Fibroblast of mammary gland (primary cell): ENCODE measurements around the gene MMS22L.

Experiments
- DNase-seq: peaks from one replicate; pipeline ENCODE4 v3.0.0-alpha.2; 2010; ENCODE audit warnings: low read depth
- H3K4me3 ChIP-seq: 2 replicates; pipeline ENCODE4 v1.5.1; 2011; ENCODE audit warnings: low read depth, mild to moderate bottlenecking, low read length, moderate library complexity; ENCODE audit not compliant: control insufficient read depth
- TF ChIP-seq, protein P1 (sequence below): conservative IDR thresholded peaks from 2 replicates; pipeline ENCODE4 v1.5.1; 2011; ENCODE audit warnings: low read depth, low read length, inconsistent platforms; ENCODE audit not compliant: control insufficient read depth, insufficient read depth

MMS22L gene

DNA sequence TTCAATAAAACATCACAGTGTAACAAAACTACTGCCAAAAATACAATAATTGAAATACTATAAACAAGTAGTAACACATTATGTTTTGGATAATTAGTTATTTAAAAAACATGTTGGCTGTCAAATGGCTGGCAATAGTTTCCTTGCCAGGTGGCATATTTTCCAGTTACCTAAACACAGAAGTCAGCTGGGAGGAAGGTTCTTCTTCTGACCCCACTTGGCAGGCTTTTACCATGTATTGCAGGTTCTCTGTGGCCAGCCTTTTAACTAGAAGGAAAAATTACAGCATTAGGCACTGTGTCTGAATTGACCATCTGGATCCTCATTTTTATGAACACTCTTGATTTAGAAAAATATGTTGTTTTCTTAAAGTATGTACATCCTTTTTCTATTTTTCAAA lies 131.4 kb downstream of the MMS22L start:
- no peak overlapping the region for H3K4me3 ChIP-seq
- no peak for DNase-seq
- TF ChIP-seq, protein P1, sequence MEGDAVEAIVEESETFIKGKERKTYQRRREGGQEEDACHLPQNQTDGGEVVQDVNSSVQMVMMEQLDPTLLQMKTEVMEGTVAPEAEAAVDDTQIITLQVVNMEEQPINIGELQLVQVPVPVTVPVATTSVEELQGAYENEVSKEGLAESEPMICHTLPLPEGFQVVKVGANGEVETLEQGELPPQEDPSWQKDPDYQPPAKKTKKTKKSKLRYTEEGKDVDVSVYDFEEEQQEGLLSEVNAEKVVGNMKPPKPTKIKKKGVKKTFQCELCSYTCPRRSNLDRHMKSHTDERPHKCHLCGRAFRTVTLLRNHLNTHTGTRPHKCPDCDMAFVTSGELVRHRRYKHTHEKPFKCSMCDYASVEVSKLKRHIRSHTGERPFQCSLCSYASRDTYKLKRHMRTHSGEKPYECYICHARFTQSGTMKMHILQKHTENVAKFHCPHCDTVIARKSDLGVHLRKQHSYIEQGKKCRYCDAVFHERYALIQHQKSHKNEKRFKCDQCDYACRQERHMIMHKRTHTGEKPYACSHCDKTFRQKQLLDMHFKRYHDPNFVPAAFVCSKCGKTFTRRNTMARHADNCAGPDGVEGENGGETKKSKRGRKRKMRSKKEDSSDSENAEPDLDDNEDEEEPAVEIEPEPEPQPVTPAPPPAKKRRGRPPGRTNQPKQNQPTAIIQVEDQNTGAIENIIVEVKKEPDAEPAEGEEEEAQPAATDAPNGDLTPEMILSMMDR = no peak

DNA sequence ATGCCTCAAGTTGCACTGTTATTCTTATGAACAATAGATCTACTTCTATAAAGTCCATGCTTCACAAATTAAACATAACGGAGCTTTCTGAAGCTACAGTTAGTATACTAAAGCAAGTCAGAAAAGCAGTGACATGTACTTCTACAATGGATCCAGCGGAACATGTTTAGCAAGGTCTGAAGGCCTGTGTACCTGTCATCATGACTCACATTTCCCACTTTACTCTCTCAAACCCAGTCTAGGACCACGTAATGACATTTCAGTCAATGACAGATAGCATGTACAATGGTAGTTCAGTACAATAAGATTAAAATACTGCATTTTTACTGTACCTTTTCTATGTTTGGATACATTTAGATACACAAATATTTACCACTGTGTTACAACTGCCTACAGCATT lies 132.1 kb downstream of the MMS22L start:
- TF ChIP-seq, protein P1 = no peak
- no peak for DNase-seq
- no peak overlapping the region for H3K4me3 ChIP-seq

DNA sequence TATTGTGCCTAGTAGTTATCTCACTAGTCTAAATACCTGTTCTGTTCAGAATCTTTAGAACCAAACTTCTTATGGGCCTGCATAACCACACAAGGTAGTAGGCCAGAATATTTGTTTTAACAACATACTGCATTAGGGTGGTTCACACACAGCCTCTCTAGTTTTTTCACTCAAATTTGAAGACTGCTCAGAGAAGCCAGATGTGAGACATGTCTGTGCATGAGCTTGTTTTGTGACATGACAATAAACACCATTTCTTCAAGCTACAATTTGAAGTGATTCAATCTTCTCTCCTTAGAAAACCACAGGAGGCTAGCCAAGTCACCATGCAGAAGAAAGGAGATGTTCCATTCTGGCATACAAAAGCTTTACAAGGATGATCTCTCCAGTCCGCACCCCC lies 135.6 kb downstream of the MMS22L start:
- DNase-seq = no peak
- TF ChIP-seq, protein P1 = no peak
- no peak overlapping the region for H3K4me3 ChIP-seq

DNA sequence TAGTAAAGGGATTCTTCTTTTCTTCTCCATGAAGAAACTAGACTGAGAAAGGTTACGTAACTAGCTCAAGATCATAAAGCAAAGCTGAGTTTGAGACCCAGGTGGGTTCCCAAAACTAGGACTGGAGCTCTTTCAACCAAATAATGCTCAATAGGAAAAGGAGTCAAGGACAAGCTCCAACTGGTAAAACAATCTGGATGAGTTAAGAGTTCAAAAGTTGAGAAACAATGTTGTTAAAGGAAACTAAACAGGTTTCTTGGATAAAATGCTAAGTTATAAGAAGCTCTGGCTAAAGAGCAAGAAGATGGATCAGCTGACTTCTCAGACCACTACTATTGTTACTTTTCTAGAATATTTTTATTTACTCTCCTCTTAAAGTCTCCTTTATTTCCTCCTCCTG lies 137.3 kb downstream of the MMS22L start:
- H3K4me3 ChIP-seq = no peak overlapping the region
- no peak for DNase-seq
- TF ChIP-seq, protein P1 = no peak

DNA sequence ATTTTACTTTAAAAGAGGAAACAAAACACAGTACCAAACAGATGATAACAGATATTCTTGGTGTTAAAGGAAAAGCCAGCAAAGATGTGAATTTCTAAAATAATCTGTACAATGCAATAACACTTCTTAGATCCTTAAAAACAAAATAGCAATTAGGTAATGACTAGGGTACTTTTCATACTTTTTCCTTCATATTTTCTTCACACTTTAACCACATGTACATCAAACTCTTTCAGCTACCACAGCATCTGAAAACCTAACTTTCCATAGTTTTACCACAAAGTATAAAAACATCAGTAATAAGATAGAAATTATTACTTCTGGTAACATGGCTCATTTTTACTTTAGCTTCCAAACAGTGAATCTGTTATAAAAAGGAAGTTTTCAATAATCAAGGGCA lies 141.3 kb downstream of the MMS22L start:
- TF ChIP-seq, protein P1 = no peak
- DNase-seq = no peak
- H3K4me3 ChIP-seq = no peak overlapping the region

DNA sequence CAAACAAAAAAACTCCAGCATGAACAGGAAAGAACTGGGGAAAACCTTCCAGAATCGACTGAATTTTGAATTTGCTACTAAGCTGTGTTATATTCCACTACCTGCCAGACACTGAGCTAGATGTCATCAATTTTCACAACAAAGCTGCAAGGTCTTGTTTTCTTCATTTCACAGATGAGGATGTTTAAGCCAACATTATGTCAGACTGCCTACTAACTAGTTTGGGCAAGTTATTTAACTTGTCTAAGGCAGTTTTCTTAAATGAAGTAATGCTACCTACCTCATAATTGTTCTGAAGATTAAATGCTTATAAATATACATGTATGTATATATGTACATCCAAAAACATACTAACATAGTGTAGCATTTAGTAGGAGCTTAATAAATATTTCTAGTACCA lies 144.4 kb downstream of the MMS22L start:
- DNase-seq = no peak
- H3K4me3 ChIP-seq = no peak overlapping the region
- TF ChIP-seq, protein P1 = no peak
